NCI-H345 treated with DMSO at 0.1 percent for 48 hours (cell line): ENCODE data around the gene RHOH.
A peak's percentile ranks its signal among the peaks of the same experiment; 100 is the strongest.

ENCODE experiments used
- DNase-seq: peaks from one replicate; lab custom pipeline; 2025; ENCODE audit not compliant: unreplicated experiment; lab: John Stamatoyannopoulos, UW

The RHOH gene

DNA sequence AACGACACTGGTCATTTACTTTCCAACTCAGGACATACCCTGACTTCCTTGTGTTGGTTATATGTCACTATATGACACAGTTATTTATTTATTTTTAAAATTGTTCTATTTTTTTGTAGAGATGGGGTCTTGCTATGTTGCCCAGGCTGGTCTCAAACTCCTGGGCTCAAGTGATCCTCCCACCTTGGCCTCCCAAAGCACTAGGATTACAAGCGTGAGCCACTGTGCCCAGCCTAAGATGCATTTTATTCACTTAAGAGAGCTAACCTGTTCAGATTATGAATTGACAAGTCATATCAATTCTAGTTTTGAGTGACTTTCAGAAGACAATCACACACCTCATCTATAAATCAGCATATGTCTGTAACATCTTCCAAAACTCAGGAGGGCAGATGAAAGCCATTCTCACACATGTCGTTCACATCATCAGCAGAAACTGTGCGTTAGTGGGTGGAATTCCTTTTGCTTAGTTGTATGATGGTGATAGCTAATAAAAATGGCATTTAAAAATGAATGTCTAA lies 9.4 kb upstream of the RHOH start:
- no peak for DNase-seq

DNA sequence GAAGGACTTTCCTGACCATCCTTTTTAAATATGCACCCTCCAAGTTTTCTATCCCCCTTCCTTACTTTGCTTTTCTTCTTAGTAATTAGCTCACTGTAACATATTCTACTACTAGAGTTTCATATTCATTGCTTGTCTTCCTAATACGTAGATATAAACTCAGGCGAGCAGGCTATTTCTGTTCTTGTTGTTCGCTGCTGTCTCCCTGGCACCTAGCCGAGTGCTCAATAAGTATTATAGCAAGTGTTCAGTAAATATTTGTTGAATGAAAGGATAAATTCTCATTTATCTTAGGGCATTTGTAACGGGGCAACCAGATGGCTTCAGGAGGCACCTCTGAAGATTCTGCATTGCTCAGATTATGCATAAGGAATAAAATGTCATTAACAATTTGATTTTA lies 6.8 kb upstream of the RHOH start:
- DNase-seq: peak; percentile 49

DNA sequence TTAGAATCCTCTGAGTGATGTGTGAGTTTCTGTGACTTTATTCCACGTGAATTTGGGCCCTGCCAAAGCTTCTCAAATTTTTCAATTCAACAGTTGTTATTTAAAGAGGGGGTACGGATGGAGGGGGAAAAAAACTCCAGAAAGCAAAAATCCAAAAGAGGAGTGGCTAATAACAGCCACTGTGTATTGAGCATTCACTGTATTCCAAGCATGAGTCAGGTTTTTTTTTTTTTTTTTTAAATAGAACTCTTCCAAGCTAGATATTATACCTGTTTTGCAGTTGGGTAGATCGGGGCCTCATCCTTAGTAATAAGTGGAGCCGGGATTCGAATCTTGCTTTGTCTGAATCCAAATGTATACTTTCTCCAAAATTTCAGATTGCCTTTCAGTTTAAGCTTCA lies 6.4 kb upstream of the RHOH start:
- DNase-seq: no peak

DNA sequence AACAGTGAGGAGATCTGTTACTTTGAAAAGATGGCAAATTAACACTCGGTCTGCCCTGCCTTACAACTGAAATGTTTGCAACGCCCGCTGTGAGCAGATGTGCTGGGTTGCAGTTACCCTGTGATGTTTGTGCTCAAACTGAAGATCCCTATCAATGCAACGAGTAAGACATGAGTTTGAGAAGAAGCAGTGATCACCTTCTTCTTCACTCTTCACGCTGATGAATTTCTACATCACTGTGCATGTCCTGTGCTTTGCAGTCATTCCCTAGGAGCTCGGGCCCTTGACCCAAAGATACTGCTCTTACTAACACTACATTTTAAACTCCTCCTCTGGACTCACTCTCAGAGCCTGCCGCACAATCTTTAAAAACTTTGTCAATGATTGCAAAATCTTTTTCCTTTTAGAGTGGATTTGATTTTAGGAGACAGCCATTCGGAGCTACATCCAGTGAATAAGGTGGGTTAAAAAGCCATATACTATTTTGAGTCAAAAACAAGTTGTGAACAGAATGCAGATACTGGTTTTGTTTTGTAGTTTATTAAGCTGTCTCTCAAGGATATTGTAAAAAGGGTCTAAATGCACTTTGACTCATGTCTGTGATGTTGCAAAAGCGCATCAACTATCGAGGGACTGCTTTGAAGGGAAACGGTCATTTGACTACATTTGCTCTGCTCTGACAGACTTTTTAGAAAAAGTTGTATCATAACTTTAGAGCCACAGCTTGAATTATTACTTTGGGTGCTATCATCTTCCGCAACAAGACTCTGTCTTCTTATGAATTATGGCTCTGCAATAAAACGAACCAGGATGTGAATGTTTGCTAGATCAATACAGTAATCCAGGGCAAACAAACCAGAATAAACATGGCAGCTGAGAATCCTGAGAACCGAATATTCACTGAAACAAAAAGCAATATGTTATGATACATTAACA lies 5.7 kb upstream of the RHOH start:
- peak; percentile 4 for DNase-seq

DNA sequence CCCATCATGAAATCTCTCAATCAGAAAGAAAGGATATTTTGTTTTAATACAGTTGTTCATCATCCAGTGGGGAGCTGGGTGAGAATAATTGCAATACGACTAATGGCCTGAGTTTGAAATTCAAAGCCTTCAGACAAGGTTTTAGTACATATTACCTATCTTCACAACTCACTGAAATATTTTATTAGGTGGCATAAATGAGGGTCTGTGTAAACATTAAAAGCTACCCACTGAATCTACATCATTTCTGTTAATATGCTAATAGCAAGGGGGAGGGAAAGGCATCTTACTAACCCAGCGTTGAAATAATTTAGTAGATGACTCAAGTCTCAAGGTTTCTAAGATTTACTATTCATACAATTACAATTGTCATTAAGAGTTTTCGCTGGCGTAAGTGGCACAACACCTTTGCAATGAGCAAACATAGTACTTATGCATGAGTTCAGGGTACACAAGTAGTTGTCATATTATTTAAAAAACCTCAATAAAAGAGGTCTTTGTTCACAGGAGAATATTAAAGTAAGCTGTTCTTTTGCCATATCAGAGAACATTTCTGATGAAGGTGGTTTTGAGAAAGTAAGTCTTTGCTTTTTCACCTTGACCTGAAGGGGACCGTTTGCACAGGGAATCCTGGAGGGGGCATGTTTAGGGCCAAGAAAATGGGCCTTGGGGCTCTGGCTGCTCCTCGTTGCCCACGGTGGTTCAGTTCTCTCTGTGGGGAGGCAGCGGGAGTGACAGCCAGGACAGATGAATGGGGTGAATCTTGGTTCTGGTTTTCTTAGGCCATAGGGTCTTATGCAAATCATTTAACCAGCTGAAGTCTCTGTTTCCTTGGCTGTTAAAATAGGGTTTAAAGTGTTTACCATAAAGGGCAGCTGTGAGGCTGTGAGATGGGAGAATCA lies 4.5 kb upstream of the RHOH start:
- DNase-seq: no peak

DNA sequence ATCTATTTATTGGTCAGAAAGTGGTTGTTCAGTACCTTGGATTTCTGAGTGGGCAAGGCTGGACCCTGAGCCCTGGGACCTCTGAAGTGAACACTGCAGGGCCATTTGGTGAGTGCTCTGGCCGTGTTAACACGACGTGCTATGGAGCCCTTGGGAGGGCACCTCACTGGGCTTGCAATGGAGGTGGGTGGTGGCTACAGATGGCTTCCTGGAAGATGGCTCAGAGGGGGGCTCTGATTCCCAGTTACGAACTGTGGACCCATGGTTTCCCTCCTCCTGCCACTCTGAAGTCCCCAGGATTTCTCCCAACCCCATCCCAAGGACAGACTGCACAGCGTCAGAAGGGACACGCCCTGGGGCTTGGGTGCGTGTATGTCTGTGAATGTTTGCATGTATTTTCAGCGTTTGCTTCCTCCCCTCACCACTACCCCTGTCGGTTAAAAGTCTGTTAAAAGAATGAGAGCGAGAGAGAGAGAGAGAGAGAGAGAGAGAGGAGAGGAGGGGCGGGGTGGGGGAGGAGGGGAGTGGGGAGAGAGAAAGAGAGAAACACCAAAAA lies 3.7 kb upstream of the RHOH start:
- no peak for DNase-seq

DNA sequence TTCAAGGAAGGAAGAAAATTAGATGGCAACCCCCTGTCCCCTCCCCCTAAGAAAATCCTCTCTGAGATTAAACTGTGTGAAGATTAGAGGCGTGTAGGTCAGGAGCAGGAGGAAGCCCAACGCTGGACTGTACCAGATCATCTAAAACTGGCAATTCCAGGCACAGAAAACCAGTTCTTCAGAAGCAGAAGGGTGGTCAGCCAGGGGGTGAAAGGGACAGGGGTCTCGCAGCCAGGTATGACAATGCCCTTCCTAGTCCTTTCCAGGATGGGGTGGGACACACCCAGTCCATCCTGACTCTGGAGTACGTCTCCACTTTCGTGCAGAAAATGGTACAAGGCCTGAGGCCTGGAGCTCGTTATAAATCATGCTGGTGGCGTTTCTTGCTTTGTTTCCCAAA lies 3.3 kb upstream of the RHOH start:
- DNase-seq: no peak

DNA sequence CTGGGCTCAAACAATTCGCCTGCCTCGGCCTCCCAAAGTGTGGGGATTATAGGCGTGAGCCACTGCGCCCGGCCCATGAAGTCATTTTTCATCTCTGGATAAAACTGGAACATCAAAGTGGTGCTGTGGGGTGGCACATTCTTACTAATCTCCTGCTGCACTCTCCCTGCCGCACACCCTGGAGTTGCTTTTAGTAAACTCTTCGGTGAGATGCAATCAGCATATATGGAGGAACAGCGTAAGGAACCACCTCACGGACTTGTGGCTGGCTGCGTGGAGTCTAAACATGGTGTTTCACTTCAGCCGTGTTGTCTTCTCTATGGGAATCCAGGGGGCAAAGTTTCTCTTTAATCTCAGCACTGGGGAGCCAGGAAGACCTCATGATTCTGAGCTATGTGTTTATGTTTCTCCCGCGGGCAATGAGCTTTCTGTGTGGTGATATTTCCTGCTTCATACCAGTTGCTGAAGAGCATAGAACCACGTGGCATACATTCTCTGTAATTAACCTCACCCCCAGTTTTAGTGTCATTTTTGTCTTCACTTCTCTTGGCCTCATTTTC lies 2.1 kb upstream of the RHOH start:
- no peak for DNase-seq

DNA sequence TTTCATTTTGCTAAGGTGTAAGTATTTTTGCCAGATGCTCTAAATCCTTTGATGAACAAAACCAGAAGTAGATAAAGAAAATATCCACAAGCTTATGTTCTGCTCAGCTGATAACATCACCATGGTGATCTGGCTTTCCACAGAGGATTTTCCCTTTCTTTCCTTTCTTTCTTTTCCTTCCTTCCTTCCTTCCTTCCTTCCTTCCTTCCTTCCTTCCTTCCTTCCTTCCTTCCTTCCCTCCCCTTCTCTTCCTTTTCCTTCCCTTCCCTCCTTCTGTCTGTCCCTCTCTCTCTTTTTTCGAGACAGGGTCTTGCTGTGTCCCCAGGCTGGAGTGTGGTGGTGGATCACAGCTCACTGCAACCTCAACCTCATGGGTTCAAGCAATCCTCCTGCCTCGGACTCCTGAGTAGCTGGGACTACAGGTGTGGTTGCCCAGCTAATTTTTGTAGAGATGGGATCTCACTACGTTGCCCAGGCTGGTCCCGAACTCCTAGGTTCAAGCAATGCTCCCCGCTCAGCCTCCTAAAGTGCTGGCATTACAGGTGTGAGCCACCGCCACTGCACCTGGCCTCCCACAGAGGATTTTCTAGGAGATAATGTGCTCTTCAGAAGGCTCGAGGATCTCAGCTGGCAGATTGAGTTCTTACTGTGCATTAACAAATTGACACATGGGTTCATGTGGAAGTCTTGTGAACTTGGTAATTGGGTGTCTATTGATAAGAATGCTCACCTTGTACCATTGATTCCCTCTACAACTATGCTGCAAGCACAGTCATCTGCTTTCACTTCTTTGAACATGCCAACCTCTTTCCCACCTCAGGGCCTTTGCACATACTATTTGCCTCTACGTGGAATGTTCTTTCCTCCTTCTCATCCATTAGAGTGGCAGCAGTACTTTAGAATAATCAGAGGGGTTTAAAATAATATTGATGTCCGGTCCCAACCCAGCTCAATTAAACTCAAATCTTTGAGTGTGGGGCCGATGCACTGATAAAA lies 1.4 kb upstream of the RHOH start:
- DNase-seq: no peak

DNA sequence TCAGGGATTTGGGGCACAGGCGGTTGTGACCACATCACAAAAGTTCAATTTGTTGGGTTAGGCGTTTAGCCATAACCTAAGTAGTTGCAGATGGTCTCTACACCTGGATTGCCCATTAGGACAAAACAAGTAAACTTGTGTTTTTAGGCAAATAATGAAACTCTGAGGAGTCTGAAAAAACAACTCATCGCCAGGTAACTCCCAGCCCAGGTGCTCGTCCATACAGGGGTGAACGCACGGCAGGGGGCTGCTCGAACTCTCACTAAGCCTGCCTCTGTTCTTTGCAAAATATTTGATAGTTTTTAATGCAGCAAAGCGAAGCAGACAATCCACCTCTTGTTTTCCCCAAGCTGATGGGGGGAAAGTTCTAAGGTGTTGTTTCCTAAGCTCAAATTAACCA lies 559 bp upstream of the RHOH start:
- DNase-seq: no peak

DNA sequence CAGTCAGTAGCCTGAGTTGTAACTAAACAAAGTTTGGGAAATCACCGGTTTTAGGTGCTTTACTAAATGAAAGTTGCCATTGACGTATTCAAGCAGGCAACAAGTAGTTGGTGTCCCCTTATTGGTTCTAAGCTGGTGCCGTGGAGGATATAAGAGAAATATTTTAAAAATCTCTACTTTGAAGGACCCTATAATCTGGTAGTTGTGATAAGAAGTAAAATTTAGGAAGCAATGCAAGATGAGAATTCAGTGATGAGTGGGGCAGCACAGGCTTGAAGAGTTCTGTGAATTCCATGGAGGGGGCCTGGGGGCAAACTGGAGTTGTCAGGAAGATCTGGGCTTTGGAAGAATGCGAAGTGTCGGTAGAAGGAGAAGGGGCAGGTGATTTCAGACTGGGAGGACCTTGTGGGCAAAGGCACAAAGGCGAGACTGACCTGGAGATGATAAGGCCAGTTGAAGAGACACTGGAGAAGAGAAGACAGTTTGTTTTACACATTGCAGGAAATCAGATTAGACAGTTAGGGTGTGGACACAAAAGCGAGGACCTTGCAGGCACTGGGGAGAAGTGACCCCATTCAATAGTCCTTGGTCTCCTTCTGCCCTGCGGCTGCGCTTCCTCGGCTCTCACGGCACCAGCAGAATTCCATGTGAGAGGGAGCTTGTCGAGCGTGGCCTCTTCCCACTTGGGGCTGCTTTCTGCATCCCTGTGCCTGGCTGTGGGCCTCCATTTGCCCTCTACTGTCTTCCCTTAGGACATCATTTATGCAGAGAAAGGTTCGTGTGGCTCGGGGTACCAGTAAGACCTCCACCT lies 1.3 kb downstream of the RHOH start:
- no peak for DNase-seq

DNA sequence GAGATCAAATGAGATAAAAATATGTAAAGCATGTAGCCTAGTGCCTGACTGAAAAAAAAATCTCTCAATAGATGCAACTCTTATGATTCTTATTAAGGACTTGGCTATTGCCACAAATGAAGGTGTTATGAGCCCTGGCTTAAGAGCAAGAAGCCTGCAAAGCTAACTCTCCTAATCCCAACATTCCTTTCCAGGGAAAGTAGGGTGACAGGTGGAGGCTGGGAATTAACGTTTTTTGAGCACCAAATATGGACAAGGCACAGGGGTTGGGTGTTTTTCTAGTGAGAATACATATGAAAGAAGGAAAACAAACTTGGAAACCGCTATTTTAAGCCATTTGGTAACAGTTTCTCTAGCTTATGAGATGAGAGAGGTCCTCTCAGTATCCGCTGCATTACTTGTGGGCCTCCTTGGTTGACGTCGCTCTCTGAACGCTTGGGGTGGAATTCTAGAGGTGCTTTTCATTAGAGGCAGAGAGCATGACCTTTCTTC lies 2.4 kb downstream of the RHOH start:
- no peak for DNase-seq

DNA sequence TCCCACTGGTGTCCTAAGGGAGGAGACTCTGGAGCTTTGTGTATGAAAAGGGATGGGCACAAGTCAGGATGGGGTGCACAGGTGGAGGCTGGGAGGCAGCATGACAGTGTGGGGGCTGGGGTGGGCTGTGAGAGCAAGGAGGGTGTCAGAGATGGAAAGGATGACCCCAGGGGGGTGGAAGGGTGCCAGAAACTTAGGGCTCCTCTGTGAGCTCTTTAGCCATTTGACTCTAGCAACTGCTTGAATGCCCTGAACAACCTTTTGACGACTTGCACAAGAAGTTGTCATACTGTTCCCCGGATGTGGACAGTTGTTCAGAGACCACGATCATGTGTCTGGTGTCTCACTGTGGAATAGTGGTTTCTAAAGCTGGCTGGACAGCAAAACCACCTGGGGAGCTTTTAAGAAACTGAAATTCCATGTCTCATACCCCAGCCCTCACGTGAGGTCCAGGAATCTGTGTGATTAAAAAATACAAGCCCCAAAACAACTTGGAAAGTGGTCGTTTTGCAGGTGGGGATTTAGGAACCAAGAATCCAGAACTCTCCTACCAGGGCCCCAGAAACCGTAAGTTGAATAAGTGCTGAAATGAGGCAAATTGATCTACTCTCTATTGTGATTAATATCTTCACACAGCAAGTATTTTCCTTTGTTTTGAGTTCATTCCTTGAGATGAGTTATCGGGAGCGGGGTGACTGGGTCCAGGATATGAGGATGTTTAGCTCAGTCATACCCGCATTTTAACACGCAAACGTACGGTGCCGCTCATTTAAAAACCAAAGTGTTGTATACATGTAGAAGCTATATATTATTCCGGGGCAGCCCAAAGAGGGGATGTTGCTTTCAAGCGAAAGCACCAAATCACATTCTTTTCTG lies 3.4 kb downstream of the RHOH start:
- no peak for DNase-seq

DNA sequence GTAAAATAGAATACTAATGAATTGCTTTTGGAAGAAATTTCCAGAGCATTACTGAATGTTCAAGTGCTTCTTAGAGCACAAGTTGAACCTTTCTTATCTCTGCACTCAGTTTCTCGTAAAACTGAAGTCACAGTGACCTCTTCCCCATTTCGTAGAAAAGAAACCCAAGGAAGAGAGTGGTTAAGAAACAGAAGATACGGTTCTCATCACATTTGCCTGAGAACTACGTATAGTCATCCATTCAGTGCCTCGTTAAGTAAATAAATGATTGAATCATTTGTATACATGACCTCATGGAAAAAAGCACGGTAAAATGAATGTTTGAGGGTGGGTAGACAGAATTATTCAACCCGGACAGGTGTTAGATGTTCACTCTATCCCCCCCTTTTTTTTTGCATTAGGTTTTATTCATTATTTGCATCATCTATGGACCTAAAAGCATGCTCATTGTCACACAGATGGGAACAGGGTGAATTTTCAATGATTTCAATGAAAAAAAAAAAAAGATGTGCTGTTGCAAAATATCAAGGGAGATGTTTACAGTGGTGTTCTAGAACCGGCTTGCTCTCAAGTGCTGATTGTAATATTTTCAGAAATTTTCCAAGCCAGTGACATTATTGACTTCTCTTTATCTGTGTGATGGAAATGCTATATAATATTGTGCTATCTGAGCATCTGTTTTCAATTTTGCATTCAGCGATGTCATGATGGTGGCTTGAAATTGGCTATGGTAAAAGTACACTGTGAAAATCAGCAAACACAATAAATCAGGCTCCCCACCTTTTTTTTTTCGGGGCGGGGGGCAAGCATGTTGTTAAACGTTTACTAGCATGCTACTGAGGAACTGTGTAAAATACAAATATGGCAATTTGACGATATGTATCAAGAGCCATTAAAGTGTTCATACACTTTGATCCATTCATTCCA lies 4.3 kb downstream of the RHOH start:
- DNase-seq: no peak

DNA sequence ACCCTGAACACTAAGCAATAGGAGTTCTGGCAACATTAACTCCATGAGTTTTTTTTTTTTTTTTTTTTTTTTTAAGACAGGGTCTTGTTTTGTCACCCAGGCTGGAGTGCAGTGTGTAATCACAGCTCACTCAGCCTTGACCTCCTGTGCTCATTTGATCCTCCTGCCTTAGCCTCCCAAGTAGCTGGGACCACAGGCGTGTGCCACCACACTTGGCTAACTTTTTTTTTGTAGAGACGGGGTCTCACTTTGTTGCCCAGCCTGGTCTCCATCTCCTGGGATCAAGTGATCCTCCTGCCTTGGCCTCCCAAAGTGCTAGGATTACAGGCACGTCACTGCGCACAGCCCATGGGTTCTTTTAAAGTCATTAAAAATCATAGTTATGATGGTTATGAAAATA lies 5.1 kb downstream of the RHOH start:
- DNase-seq: no peak

DNA sequence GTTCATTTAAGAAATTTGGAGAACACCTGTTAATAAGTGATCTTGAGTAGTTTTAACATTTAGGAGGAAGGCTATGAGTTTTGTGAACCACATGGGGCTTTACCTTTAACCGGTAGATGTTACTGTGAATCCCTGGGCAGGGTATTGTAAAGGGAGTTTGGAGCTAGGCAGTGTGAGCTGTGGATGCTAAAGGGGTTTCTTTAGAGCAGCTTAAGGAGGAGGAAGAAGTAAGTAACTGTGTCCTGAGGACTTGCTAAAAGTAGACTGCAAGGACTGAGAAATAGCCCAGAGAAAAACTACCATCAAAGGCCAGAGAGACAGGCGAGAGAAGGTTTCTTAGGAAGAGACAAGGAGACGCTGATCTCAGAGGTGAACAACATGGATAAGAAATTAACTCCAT lies 5.6 kb downstream of the RHOH start:
- no peak for DNase-seq
